Measurements from ENCODE around the gene CDC5L.

The CDC5L gene

DNA sequence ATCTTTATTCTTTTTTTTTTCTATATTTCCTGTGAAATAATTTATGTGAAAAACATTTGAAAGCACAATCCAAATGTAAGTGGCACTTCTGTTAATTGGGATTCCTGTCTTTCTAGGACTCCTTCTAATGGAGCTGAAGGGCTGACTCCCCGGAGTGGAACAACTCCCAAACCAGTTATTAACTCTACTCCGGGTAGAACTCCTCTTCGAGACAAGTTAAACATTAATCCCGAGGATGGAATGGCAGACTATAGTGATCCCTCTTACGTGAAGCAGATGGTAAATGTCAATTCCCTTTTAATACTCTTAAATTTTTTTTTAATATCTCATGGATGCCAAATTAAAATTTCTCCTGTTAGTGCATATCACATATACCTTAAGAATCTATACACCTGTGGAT is 35.0 kb downstream of the CDC5L start:
- TF ChIP-seq SIN3A (IDR thresholded peaks at IDR 0.05; ENCODE audit: borderline replicate concordance, insufficient read depth, low read length) = no peak
- TF ChIP-seq, protein P1, sequence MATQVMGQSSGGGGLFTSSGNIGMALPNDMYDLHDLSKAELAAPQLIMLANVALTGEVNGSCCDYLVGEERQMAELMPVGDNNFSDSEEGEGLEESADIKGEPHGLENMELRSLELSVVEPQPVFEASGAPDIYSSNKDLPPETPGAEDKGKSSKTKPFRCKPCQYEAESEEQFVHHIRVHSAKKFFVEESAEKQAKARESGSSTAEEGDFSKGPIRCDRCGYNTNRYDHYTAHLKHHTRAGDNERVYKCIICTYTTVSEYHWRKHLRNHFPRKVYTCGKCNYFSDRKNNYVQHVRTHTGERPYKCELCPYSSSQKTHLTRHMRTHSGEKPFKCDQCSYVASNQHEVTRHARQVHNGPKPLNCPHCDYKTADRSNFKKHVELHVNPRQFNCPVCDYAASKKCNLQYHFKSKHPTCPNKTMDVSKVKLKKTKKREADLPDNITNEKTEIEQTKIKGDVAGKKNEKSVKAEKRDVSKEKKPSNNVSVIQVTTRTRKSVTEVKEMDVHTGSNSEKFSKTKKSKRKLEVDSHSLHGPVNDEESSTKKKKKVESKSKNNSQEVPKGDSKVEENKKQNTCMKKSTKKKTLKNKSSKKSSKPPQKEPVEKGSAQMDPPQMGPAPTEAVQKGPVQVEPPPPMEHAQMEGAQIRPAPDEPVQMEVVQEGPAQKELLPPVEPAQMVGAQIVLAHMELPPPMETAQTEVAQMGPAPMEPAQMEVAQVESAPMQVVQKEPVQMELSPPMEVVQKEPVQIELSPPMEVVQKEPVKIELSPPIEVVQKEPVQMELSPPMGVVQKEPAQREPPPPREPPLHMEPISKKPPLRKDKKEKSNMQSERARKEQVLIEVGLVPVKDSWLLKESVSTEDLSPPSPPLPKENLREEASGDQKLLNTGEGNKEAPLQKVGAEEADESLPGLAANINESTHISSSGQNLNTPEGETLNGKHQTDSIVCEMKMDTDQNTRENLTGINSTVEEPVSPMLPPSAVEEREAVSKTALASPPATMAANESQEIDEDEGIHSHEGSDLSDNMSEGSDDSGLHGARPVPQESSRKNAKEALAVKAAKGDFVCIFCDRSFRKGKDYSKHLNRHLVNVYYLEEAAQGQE (IDR thresholded peaks at IDR 0.05; ENCODE audit: insufficient read depth in 1 of 2, low read depth in 2 of 2, low read length in 2 of 2) = no peak
- no peak for TF ChIP-seq POLR2AphosphoS5 (IDR thresholded peaks at IDR 0.05; ENCODE audit: low read depth, low read length)
- no peak for TF ChIP-seq FOXP2 (optimal IDR thresholded peaks at IDR 0.05; ENCODE audit: borderline replicate concordance, extremely low read depth, extremely low read length, insufficient read depth)
- TF ChIP-seq TAF1 (IDR thresholded peaks at IDR 0.05; ENCODE audit: borderline replicate concordance, insufficient read depth, low read length) = no peak

DNA sequence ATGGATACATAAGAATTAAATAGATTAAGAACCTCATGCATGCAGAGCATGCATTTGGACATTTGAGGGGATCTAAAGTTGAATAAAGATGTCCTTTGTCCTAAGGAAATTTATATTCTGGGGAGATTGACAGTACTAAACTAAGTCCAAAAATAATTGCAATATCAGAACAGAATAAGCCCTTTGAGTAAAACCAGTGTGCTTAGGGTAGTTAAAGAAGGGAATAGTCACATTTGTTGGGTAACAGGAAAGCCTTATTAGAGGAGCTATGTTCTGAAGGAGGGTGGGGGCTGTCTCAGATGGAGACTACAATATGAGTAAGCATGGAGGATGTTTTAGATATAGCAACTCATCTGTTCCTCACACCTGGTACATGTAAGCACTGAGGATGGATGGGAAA is 35.8 kb downstream of the CDC5L start:
- no peak for TF ChIP-seq TAF1 (IDR thresholded peaks at IDR 0.05; ENCODE audit: borderline replicate concordance, insufficient read depth, low read length)
- no peak for TF ChIP-seq POLR2AphosphoS5 (IDR thresholded peaks at IDR 0.05; ENCODE audit: low read depth, low read length)
- no peak for TF ChIP-seq SIN3A (IDR thresholded peaks at IDR 0.05; ENCODE audit: borderline replicate concordance, insufficient read depth, low read length)

DNA sequence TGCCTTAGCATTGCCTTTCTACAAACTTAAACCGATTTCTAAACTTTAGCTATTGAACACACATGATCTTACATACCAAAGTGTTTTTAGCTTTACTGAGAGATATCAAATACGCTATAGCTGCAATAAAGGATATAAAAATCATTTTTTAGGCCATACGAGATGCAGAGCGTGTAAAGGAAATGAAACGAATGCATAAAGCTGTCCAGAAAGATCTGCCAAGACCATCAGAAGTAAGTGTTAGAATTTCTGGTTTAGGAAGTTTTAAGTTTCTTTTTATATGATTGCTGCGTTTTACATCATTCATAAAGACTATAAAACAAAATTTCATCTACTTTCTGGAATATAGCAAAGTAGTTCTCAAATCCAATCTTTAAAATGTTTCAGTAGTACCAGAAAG is 38.4 kb downstream of the CDC5L start:
- TF ChIP-seq POLR2AphosphoS5 (IDR thresholded peaks at IDR 0.05; ENCODE audit: low read depth, low read length) = no peak
- TF ChIP-seq, protein P1 (IDR thresholded peaks at IDR 0.05; ENCODE audit: insufficient read depth in 1 of 2, low read depth in 2 of 2, low read length in 2 of 2) = no peak

DNA sequence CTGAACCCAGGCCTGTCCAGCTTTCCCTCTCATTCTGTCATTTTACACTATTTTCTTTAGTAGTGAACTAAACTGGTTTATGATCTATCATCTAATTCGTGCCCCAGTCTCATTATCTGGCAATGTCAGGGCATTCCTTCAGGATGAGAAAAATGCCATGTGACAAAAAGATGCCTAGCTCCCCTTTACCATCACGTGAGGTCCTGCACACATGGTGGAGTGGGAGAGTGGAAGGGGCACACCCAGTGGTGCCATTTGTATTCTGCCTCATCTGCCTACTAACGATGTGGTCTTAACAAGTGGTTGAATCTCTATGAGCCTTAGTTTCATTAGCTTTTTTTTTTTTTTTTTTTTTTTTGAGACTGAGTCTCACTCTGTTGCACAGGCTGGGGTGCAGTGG is 41.2 kb downstream of the CDC5L start:
- TF ChIP-seq FOXP2 (optimal IDR thresholded peaks at IDR 0.05; ENCODE audit: borderline replicate concordance, extremely low read depth, extremely low read length, insufficient read depth) (no peak), POLR2AphosphoS5 (IDR thresholded peaks at IDR 0.05; ENCODE audit: low read depth, low read length) (no peak), SIN3A (IDR thresholded peaks at IDR 0.05; ENCODE audit: borderline replicate concordance, insufficient read depth, low read length) (no peak), TAF1 (IDR thresholded peaks at IDR 0.05; ENCODE audit: borderline replicate concordance, insufficient read depth, low read length) (no peak)
- TF ChIP-seq, protein P1 (IDR thresholded peaks at IDR 0.05; ENCODE audit: insufficient read depth in 1 of 2, low read depth in 2 of 2, low read length in 2 of 2) = no peak

DNA sequence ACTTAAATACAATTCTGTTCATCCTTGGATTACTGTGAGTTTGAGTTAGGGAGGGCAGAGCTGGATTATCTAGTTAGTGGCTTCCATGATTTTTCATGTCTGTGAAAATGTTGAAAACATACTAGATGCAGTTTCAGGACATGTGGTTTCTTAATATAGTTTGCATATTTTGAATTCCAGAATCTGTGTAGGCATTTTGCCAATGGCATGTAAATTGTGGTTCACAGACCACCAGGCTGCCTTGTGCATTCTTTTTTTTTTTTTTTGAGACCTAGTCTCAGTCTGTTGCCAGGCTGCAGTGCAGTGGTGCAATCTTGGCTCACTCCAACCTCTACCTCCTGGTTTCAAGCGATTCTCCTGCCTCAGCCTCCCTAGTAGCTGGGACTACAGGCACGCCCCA is 42.8 kb downstream of the CDC5L start:
- TF ChIP-seq FOXP2 (optimal IDR thresholded peaks at IDR 0.05; ENCODE audit: borderline replicate concordance, extremely low read depth, extremely low read length, insufficient read depth) (no peak), TAF1 (IDR thresholded peaks at IDR 0.05; ENCODE audit: borderline replicate concordance, insufficient read depth, low read length) (no peak), POLR2AphosphoS5 (IDR thresholded peaks at IDR 0.05; ENCODE audit: low read depth, low read length) (no peak), SIN3A (IDR thresholded peaks at IDR 0.05; ENCODE audit: borderline replicate concordance, insufficient read depth, low read length) (no peak)
- TF ChIP-seq, protein P1 (IDR thresholded peaks at IDR 0.05; ENCODE audit: insufficient read depth in 1 of 2, low read depth in 2 of 2, low read length in 2 of 2) = no peak
